Right ventricle myocardium superior (tissue), 1 donor: Measurements from ENCODE around the gene ZNF317. TPM values are rescaled to one million over a fixed set of nuclear protein-coding genes. Genes with fewer than 3 reads are reported as not detected.

Experiments
- ATAC-seq: fragments of 200-7000 bp; cut with Tn5 transposase; one replicate; pipeline ENCODE4 v1.9.1; 2020; ENCODE audit warnings: mild to moderate bottlenecking; ENCODE audit not compliant: poor library complexity
- DNase-seq: peaks from one replicate; pipeline ENCODE4 v3.0.0-alpha.2; 2020
- intact Hi-C: fragments of 100-400 bp; cut with DNase I; formaldehyde crosslinking; loops from one replicate; pipeline ENCODE4 v1.11.2; 2022
- long read RNA-seq: library from polyadenylated mRNA; unstranded; transcript quantifications from one replicate; pipeline ENCODE4 v2.0.0, GENCODE V29; 2021
- total RNA-seq: library from RNA; stranded (reverse); fragmentation: NEBNext Ultra II Directional; extraction: Animal tissue kit (Norgen Biotek cat#: 25700); gene quantifications from one replicate; pipeline ENCODE4 v1.2.1, GENCODE V29; 2021
- donor health status: DM: no; HTN: yes; CAD: no; lungs with severe emphysema.

Gene ZNF317
- 12.3 TPM for total RNA-seq
- long read RNA-seq, full-length matches to known transcripts = 9 of 13 reads
- long read RNA-seq, partial matches to known transcripts = 2 of 13 reads
- long read RNA-seq, other reads (novel, unspliced or antisense) = 2 of 13 reads

DNA sequence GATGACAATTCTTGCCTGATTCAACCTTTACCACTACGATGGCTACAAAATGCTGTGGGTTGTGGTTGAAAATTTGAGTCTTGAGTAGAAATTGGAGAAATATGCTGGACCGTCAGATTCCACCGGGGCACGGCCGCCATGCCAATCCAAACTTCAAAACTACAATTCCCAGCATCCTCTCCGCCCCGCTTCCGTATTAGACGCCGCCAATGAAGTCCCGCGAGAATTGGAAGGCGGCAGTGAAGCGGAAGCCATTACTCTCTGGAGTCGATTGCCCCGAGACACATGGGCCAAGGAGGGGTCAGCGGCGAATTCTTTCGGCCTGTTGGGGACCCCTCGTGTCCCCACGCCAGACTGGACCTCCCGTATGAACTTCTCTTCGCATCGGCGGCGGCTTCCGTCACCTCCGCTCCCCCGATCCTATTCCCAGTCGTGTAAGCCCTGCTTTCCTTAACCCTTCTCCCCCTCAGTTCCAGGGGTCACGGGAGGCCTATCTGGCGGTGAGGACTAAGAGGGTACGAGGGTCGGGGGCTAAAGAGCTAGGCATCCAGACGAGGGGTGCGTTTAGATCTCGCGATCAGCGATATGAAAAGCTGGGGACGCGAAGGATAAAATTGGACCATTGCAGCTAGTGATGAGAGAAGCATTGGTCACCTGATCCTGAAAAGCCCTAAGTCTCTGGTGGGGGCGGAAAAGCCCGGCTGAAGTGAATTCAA lies at the start of gene ZNF317:
ZNF317 (plus strand) TSS at position 239 of the 716 bp plus-strand sequence. CDS start 15,620 bp downstream, outside the sequence.
- ATAC-seq (peak; percentile 99), DNase-seq (peak; percentile 96)
- intact Hi-C loops = loop anchor here (5.0 kb wide), 1 partner anchor 657 kb away; no protein-coding TSS in a partner anchor

GRCh38 chr19:9107375-9107774 lies 32.8 kb upstream of the ZNF317 start, which contains the start of gene OR7G2:
Gene OR7G2 (minus strand): TSS chr19:9107475. CDS start chr19:9103243, 4,232 bp downstream.
- DNase-seq (no peak), ATAC-seq (no peak)
- intact Hi-C loops = no loop called here

GRCh38 chr19:9109959-9110358 lies 30.2 kb upstream of the ZNF317 start:
- ATAC-seq = no peak
- DNase-seq = no peak
- intact Hi-C loops = no loop called here

GRCh38 chr19:9115307-9115813 lies 24.8 kb upstream of the ZNF317 start, which contains the start of gene OR7G1:
Gene OR7G1 (minus strand): TSS chr19:9115763. CDS start chr19:9115763, 0 bp downstream.
- DNase-seq (no peak), ATAC-seq (no peak)
- intact Hi-C loops = no loop called here

GRCh38 chr19:9116547-9116946 lies 23.6 kb upstream of the ZNF317 start:
- DNase-seq (no peak), ATAC-seq (no peak)
- intact Hi-C loops = no loop called here

DNA sequence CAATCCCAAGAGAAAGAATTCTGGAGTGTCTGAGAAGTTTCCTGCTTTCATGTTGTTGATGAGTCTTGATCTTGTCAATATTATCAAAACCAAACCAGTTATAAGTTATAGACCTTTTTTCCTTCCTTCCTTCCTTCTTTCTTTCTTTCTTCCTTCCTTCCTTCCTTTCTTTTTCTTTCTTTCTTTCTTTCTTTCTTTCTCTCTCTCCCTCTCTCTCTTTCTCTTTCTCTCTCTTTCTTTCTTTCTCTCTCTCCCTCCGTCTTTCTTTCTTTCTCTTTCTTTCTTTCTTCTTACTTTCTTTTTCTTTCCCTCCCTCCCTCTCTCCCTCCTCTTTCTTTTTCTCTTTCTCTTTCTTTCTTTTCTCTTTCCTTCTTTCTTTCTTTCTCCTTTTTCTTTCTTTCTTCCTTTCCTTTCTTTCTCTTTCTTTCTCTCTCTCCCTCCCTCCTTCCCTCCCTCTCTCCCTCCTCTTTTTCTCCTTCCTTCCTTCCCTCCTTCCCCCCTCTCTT lies 13.2 kb upstream of the ZNF317 start, which contains the start of gene OR7G3:
OR7G3 (minus strand) TSS at position 51 of the 506 bp plus-strand sequence; CDS start at position 51, 0 bp downstream.
- DNase-seq (no peak), ATAC-seq (no peak)
- intact Hi-C loops = no loop called here

DNA sequence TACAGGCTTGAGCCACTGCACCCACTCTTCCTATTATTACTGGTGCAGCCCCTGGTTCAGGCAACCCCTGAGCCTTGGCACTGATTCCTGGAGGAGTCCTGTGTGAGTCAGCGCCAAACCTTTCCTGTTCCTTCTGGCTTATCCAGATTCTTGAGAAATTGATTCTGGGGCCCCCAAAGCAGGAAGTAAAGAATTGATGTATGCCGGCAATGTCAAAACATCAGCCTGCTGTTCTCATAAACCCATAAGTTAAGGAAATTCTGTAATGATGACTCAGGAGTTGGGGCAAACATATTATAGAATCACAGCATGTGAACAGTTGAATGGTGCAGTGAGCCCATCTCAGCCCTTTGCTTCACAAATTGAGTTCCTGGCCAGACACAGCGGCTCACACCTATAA lies 12.0 kb upstream of the ZNF317 start:
- intact Hi-C loops = no loop called here
- ATAC-seq (no peak), DNase-seq (no peak)

GRCh38 chr19:9130965-9131364 lies 9.2 kb upstream of the ZNF317 start:
- ATAC-seq (no peak), DNase-seq (no peak)
- intact Hi-C loops = no loop called here

DNA sequence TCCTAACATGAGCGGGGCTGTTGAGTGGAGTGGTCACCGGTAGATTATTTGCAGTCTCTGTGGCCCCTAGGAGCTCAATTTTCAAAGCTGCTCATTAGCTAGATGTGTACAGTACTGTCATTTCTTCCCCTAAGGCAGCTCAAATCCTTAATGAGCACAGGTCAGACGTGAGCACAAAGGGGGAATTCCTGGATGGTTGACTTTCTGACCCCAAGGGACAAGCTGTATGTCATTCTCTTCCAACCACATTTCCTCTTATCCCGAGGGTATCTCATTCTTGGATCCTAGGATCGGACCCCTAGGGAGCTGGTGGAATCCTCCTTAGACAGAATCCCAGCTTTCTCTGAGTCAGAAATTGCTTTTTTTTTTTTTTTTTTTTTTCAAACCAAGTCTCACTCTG lies 7.8 kb upstream of the ZNF317 start:
- intact Hi-C loops = no loop called here
- no peak for ATAC-seq
- DNase-seq = no peak

GRCh38 chr19:9139609-9140158 lies 513 bp upstream of the ZNF317 start:
- ATAC-seq (peak; percentile 10), DNase-seq (no peak)
- intact Hi-C loops = loop anchor here (5.0 kb wide), 1 partner anchor 658 kb away; no protein-coding TSS in a partner anchor

GRCh38 chr19:9144920-9145319 lies 4.7 kb downstream of the ZNF317 start:
- intact Hi-C loops = loop anchor here (5.0 kb wide), 1 partner anchor 652 kb away; no protein-coding TSS in a partner anchor
- no peak for ATAC-seq
- no peak for DNase-seq

DNA sequence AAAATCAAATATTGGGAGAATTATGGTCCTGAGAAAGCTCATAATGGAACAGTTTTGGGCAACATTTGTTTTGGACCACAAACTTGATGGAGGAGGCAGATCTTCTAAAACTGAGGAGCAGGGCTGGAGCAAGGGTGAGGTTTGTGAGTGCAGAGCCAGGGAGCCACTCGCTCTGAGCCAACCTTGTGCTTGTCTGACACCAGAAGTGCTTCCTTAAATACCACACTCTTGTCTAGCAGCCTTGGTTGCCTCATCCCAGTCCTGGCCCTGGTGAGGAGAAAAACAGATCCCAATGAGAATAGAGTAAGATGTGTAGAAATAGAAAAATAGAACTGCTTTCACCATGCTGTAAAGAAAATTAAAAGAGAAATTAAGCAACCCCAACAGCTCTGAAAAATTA lies 6.7 kb downstream of the ZNF317 start:
- intact Hi-C loops = no loop called here
- DNase-seq (no peak), ATAC-seq (peak; percentile 64)

DNA sequence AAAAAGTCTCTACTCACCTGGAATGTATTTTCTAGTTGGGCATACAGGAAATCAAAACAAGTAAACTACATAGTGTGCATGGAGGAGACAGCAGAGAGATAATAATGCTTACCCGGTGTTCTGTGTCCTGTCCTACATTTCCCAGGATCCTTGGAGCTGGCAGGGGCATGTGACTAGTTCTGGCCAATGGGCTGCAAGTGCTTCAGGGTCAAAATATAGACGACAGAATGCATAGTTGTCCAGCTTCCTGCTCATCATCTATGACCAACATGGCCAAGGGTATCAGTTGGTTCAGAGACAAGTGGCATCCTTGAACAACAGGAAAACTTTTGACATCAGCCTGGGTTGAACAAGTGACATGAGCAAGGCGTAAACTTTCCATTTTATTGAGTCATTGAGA lies 8.5 kb downstream of the ZNF317 start:
- intact Hi-C loops = no loop called here
- ATAC-seq (no peak), DNase-seq (no peak)

GRCh38 chr19:9149997-9150396 lies 9.8 kb downstream of the ZNF317 start:
- DNase-seq = no peak
- intact Hi-C loops = no loop called here
- no peak for ATAC-seq

- intact Hi-C loops = no loop called here
- no peak for ATAC-seq
- no peak for DNase-seq
Observed at GRCh38 chr19:9150650-9151049, 10.5 kb downstream of the ZNF317 start.

- DNase-seq = no peak
- no peak for ATAC-seq
Observed at GRCh38 chr19:9151367-9151766, 11.2 kb downstream of the ZNF317 start.

DNA sequence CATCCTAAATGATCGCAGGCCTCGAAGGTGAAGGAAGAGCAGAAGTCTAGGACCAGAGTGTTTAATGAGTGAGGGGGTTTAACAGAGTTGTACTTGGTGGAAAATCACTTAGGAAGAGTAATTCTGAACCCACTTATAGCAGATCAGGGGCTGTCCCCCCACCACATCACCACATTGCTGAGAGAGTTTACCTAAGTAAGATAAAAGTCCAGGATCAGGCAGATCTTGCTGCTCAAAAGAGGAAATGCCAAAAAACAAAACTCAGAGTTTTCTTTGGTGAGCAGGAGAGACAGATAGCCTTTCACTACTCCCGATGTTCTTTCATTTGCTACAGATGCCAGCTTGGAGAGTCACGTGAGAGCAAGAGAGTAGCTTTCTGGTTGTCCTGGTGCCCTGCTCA lies 15.4 kb downstream of the ZNF317 start:
- DNase-seq = no peak
- ATAC-seq = no peak
- intact Hi-C loops = no loop called here

More at GRCh38 chr19:9151367-9151766, 11.2 kb downstream of the ZNF317 start:
- intact Hi-C loops = no loop called here

- ATAC-seq = no peak
- intact Hi-C loops = no loop called here
Observed at GRCh38 chr19:9156304-9156703, 16.1 kb downstream of the ZNF317 start.

GRCh38 chr19:9159891-9160290 lies 19.7 kb downstream of the ZNF317 start:
- ATAC-seq (no peak), DNase-seq (no peak)
- intact Hi-C loops = no loop called here

More at GRCh38 chr19:9156304-9156703, 16.1 kb downstream of the ZNF317 start:
- no peak for DNase-seq
